HG03064 (cell line): ENCODE results near the gene TUBB8B.
"Not testable (repeated sequence)": the region's sequence is repeated elsewhere in the genome, so short reads cannot be mapped to it uniquely, and the experiment has no call there.

Source experiments
- ATAC-seq: cut with Tn5 transposase; IDR thresholded peaks from one replicate; pipeline ENCODE4 v1.9.1; 2021; ENCODE audit warnings: low read depth; ENCODE audit not compliant: unreplicated experiment

TUBB8B gene

DNA sequence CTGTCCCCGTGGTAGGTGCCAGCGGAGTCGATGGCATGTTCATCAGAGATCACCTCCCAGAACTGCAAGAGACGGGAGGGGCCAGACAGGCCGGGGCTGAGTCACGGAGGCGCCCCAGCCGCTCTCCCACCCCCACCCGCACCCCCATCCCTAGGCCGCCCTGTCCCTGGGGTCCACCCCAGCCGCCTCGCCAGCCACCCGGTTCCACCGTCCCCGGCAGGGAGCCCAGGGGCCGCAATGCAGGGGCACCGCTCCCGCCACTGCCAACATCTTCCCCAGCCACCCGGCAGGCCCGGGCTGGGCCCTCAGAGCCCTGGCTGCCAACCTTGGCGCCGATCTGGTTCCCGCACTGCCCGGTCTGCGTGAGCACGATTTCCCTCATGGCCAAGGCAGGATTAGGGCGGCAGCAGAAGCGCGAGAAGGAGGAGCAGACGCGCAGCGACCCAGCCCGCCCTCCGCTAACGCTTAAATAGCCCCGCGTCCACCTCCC is at the start of gene TUBB8B:
Gene TUBB8B (minus strand): TSS at position 440 of the 490 bp plus-strand sequence. CDS start 58 bp downstream, at position 382.
- not testable (repeated sequence) for ATAC-seq

GRCh38 chr18:97252-97914 is 48.0 kb upstream of the TUBB8B start:
- ATAC-seq: peak; percentile 95

DNA sequence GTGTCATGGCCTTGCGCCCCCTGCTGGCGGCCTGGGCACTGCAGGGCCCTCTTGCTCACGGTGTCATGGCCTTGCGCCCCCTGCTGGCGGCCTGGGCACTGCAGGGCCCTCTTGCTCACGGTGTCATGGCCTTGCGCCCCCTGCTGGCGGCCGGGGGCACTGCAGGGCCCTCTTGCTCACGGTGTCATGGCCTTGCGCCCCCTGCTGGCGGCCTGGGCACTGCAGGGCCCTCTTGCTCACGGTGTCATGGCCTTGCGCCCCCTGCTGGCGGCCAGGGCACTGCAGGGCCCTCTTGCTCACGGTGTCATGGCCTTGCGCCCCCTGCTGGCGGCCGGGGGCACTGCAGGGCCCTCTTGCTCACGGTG is 47.3 kb upstream of the TUBB8B start:
- ATAC-seq: not testable (repeated sequence)

GRCh38 chr18:96101-96766 is 46.8 kb upstream of the TUBB8B start:
- ATAC-seq: not testable (repeated sequence)

GRCh38 chr18:95580-95979 is 46.2 kb upstream of the TUBB8B start:
- ATAC-seq: not testable (repeated sequence)

GRCh38 chr18:93897-94408 is 44.5 kb upstream of the TUBB8B start:
- ATAC-seq: not testable (repeated sequence)

DNA sequence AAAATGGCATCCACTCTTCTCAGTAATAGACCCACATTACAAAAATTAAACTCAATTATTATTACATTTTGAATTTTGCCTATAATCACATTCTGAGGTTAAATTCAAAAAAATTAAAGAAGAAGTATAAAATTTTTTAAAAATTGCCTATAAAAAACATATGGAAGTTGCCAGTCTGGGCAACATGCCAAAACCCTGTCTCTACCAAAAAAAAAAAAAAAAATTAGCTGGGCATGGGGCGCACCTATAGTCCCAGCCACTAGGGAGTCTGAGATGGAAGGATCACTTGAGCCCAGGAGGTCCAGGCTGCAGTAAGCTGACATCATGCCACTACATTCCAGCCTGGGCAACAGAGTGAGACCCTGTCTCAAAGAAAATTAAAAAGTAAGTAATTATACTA is 42.1 kb upstream of the TUBB8B start:
- not testable (repeated sequence) for ATAC-seq

DNA sequence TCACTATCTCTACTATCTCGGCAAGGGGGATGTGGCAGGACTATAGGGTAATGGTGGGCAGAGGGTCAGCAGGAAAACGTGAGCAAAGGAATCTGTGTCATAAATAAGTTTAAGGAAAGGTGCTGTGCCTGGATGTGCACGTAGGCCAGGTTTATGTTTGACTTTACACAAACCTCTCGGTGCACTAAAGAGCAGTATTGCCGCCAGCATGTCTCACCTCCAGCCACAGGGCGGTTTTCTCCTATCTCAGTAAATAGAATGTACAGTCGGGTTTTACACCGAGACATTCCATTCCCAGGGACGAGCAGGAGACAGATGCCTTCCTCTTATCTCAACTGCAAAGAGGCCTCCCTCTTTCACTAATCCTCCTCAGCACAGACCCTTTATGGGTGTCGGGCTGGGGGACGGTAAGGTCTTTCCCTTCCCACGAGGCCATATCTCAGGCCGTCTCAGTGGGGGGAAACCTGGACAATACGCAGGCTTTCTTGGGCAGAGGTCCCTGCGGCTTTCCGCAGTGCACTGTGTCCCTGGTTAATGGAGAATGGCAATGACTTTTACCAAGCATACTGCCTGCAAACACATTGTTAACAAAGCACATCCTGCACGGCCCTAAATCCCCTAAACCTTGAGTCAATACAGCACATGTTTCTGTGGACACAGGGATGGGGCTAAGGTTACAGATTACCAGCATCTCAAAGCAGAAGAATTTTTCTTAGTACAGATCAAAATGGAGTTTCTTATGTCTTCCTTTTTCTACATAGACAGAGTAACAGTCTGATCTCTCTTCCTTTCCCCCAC is 41.2 kb upstream of the TUBB8B start:
- not testable (repeated sequence) for ATAC-seq

- not testable (repeated sequence) for ATAC-seq
These were observed 39.7 kb upstream of the TUBB8B start for GRCh38 chr18:89124-89523.

DNA sequence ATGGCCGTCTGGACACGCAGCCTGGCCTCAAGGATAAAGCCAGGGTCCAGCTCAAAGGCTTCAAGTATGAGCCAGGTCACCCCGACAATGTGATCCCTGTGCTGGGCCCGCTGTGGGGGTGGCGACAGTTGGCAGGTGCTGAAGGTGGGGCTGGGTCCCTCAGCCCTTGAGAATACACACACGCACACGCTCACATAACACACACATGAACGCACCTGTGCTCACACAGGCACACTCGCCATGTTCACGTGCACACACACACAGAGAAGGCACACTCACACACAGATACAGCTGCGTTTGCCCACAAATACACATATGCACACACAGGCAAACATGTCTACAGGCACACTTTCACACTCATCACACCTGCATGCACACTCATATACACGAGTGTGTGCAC is 35.4 kb upstream of the TUBB8B start:
- not testable (repeated sequence) for ATAC-seq

DNA sequence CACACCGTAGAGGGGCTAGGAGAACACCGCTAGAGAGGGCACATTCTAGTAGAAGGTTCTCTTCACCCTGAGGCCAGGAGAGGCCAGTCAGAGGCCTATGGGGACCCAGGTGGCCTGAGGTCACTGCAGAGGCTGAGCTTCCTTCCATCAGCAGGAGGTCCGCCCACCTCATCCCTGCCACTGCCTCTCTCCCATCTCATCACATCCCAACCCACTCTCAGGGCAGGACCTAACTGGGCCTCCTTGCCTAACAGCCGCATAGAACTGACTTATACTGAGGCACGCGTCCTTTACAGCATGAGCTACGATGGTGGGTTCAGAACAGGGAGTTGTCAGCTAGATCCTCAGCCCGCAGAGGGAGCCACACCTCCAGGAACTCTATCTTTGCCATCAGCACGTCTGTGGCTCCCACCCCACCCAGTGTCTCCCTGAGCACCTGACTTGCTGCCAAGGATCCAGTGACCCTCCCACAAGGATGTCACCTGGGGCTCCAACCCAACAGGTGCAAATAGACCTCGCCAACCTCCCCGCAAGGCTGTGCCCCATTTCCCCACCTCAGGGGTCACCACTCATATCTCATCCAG is 33.3 kb upstream of the TUBB8B start:
- ATAC-seq: not testable (repeated sequence)

DNA sequence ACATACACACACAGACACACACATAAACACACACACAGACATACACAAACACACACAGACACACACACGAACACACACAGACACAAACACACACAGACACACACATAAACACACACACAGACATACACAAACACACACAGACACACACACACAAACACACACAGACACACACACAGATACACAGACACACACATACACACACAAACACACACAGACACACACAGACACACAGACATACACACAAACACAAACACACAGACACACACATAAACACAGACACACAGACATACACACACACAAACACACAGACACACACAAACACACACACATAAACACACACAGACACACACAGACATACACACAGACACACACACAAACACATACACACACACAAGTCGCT is 31.5 kb upstream of the TUBB8B start:
- not testable (repeated sequence) for ATAC-seq

DNA sequence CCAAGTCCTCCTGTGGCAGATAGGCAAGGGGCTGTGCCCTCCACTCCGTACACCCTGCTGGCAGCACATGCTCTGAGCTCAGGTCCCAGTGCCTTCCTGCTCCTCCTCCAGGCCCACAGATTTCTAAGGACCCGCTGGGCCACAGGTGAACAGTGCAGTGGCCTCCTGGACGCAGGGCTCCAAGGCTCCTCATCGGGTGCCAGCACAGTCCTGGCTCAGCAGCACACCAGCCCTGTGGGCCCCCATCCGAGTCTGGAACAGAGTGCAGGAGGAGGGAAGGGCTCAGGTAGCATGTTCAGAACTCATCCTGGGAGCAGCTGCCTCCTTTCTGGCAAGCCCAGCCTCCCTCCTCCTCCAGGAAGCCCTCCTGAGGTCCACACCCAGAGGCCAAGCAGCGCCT is 30.8 kb upstream of the TUBB8B start:
- not testable (repeated sequence) for ATAC-seq

GRCh38 chr18:75525-76160 is 26.2 kb upstream of the TUBB8B start:
- ATAC-seq: not testable (repeated sequence)

DNA sequence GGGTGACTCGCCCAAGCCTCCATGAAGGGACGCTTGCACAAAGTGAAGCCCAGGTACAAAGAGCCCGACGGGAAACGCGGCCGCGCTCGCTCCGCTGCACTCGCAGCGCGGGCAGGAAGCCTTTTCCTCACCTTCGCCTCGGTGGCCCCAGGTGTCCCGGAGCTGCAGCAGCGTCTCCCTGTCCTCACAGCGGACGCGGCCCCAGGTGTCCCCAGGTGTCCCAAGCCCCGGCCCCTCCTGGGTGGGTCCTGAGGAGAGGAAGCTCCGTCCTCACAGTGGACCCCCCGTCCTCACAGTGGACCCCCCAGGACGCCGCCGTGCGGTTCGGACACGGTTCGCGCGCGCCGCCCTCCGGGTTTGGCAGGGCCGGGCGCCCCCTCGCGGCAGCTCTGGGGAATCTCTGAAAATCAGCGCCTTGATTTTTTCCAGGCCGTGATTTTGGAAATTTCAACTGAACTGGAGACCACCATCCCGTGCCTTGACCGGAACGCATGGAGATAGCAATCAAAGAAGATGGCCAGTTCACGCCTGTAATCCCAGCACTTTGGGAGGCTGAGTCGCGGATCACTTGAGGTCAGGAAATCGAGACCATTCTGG is 23.9 kb upstream of the TUBB8B start:
- ATAC-seq: not testable (repeated sequence)

DNA sequence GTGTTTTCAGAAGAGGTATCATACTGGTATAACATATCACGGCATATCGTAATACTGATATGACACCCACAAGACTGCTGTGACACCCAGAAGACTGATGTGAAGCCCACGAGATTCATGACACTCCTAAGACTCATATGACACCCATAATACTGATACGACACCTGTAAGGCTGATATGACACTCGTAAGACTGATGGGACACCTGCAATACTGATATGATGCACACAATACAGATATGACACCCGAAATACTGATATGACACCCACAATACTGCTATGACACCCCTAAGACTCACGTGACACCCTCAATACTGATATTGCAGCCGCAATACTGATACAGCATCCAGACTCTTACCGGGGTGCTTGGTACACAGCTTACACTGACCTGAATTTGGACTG is 18.3 kb upstream of the TUBB8B start:
- ATAC-seq: not testable (repeated sequence)

DNA sequence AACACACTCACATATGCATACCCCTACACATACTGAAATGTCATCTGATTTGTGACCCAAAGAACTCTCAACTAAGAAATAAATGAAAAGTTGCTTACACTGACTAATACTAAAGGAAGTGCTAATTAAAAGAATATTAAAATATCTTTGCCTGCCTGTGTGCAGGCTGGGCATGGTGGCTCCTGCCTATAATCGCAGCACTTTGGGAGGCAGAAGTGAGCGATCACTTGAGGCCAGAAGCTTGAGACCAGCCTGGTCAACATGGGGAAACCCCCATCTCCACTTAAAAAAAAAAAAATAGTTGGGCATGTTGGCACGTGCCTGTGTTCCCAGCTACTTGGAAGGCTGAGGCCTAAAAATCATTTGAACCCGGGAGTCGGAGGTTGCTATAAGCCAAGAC is 14.9 kb upstream of the TUBB8B start:
- not testable (repeated sequence) for ATAC-seq

- not testable (repeated sequence) for ATAC-seq
These were observed 14.2 kb upstream of the TUBB8B start for GRCh38 chr18:63656-64055.

- not testable (repeated sequence) for ATAC-seq
These were observed 5.0 kb upstream of the TUBB8B start for GRCh38 chr18:54388-54787.

DNA sequence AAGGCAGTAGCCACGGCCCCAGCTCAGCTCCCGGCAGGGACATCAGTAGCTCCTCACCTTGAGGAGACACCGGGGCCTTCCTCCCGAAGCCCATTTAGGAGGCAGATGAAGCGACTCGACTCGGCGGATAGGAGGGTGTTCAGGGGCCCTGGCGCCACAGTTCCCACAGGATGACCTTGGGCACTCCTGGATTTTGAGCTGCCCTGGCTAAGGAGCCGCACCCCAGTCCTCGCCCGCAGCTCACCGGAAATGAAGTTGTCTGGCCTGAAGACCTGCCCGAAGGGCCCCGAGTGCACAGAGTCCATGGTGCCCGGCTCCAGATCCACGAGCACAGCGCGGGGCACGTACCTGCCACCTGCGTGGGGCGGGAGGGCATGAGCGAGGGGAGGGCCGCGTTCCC is 719 bp downstream of the TUBB8B start:
- not testable (repeated sequence) for ATAC-seq
